KOPT-K1 (cell line): Measurements from ENCODE around the gene HEATR3.
"Not testable (repeated sequence)": the region's sequence is repeated elsewhere in the genome, so short reads cannot be mapped to it uniquely, and the experiment has no call there.

Source experiments
- H3K27ac ChIP-seq: fragments of 200-600 bp; sonication (generic); 2 replicates; pipeline ENCODE4 v1.5.1; 2016; ENCODE audit warnings: antibody characterized with exemption, mild to moderate bottlenecking, low read depth, low read length; ENCODE audit not compliant: poor library complexity, severe bottlenecking
- H3K36me3 ChIP-seq: fragments of 200-600 bp; sonication (generic); 2 replicates; pipeline ENCODE4 v1.5.1; 2017; ENCODE audit warnings: antibody characterized with exemption, mild to moderate bottlenecking, low read length, moderate library complexity; ENCODE audit not compliant: insufficient read depth
- H3K9me3 ChIP-seq: fragments of 200-600 bp; sonication (generic); 2 replicates; pipeline ENCODE4 v1.5.1; 2017; ENCODE audit warnings: antibody characterized with exemption, low read length, mild to moderate bottlenecking; ENCODE audit not compliant: insufficient read depth, poor library complexity, severe bottlenecking

HEATR3 gene

GRCh38 chr16:50114357-50115129, 48.8 kb downstream of the HEATR3 start:
- Histone ChIP-seq H3K9me3 (no peaks in the 10 kb centered on the region), H3K36me3 (no peaks in the 10 kb centered on the region), H3K27ac (no peak overlapping the region)

GRCh38 chr16:50120711-50121110, 54.9 kb downstream of the HEATR3 start:
- no peaks in the 10 kb centered on the region for H3K36me3 ChIP-seq
- no peak overlapping the region for H3K27ac ChIP-seq
- no peaks in the 10 kb centered on the region for H3K9me3 ChIP-seq

GRCh38 chr16:50121278-50121677, 55.5 kb downstream of the HEATR3 start:
- Histone ChIP-seq H3K27ac (peak overlapping the region; percentile 30), H3K9me3 (no peaks in the 10 kb centered on the region), H3K36me3 (no peaks in the 10 kb centered on the region)

GRCh38 chr16:50121721-50122445, 56.1 kb downstream of the HEATR3 start:
- Histone ChIP-seq H3K9me3 (no peaks in the 10 kb centered on the region), H3K27ac (peak overlapping the region; percentile 30), H3K36me3 (no peaks in the 10 kb centered on the region)

GRCh38 chr16:50123417-50123816, 57.6 kb downstream of the HEATR3 start:
- Histone ChIP-seq H3K9me3 (no peaks in the 10 kb centered on the region), H3K27ac (no peak overlapping the region), H3K36me3 (no peaks in the 10 kb centered on the region)

- no peak overlapping the region for H3K27ac ChIP-seq
- H3K36me3 ChIP-seq, result no peaks in the 10 kb centered on the region
- no peaks in the 10 kb centered on the region for H3K9me3 ChIP-seq
These were observed 59.0 kb downstream of the HEATR3 start for GRCh38 chr16:50124769-50125168.

GRCh38 chr16:50126183-50126582, 60.4 kb downstream of the HEATR3 start:
- no peaks in the 10 kb centered on the region for H3K9me3 ChIP-seq
- H3K27ac ChIP-seq, result no peak overlapping the region
- H3K36me3 ChIP-seq, result no peaks in the 10 kb centered on the region

GRCh38 chr16:50132571-50132970, 66.8 kb downstream of the HEATR3 start:
- H3K36me3 ChIP-seq, H3K27ac ChIP-seq, H3K9me3 ChIP-seq: not testable (repeated sequence)

GRCh38 chr16:50133214-50133613, 67.4 kb downstream of the HEATR3 start:
- no peak overlapping the region for H3K27ac ChIP-seq
- no peaks in the 10 kb centered on the region for H3K9me3 ChIP-seq
- no peaks in the 10 kb centered on the region for H3K36me3 ChIP-seq

GRCh38 chr16:50136399-50136798, 70.6 kb downstream of the HEATR3 start:
- H3K36me3 ChIP-seq, result no peaks in the 10 kb centered on the region
- H3K9me3 ChIP-seq, result no peaks in the 10 kb centered on the region
- no peak overlapping the region for H3K27ac ChIP-seq

GRCh38 chr16:50137268-50137667, 71.5 kb downstream of the HEATR3 start:
- H3K36me3 ChIP-seq, result no peaks in the 10 kb centered on the region
- no peak overlapping the region for H3K27ac ChIP-seq
- H3K9me3 ChIP-seq, result no peaks in the 10 kb centered on the region

- H3K27ac ChIP-seq, result no peak overlapping the region
- no peaks in the 10 kb centered on the region for H3K36me3 ChIP-seq
- no peaks in the 10 kb centered on the region for H3K9me3 ChIP-seq
These were observed 73.8 kb downstream of the HEATR3 start for GRCh38 chr16:50139580-50139979.

- Histone ChIP-seq H3K9me3 (no peaks in the 10 kb centered on the region), H3K36me3 (no peaks in the 10 kb centered on the region), H3K27ac (no peak overlapping the region)
These were observed 78.4 kb downstream of the HEATR3 start for GRCh38 chr16:50144211-50144610.

- Histone ChIP-seq H3K9me3 (no peaks in the 10 kb centered on the region), H3K27ac (no peak overlapping the region)
These were observed 81.0 kb downstream of the HEATR3 start for GRCh38 chr16:50146479-50147435.

GRCh38 chr16:50151322-50151721, 85.6 kb downstream of the HEATR3 start:
- no peak overlapping the region for H3K27ac ChIP-seq
- no peaks in the 10 kb centered on the region for H3K36me3 ChIP-seq

More at GRCh38 chr16:50146479-50147435, 81.0 kb downstream of the HEATR3 start:
- H3K36me3 ChIP-seq, result no peaks in the 10 kb centered on the region

More at GRCh38 chr16:50151322-50151721, 85.6 kb downstream of the HEATR3 start:
- H3K9me3 ChIP-seq, result no peaks in the 10 kb centered on the region
